GM18499 (cell line): ENCODE measurements around the gene MT1E.
"Not testable (repeated sequence)": the region's sequence is repeated elsewhere in the genome, so short reads cannot be mapped to it uniquely, and the experiment has no call there.

Experiments
- ATAC-seq: cut with Tn5 transposase; IDR thresholded peaks from one replicate; pipeline ENCODE4 v1.9.1; 2021; ENCODE audit warnings: moderate number of reproducible peaks; ENCODE audit not compliant: insufficient read depth, unreplicated experiment

The MT1E gene

DNA sequence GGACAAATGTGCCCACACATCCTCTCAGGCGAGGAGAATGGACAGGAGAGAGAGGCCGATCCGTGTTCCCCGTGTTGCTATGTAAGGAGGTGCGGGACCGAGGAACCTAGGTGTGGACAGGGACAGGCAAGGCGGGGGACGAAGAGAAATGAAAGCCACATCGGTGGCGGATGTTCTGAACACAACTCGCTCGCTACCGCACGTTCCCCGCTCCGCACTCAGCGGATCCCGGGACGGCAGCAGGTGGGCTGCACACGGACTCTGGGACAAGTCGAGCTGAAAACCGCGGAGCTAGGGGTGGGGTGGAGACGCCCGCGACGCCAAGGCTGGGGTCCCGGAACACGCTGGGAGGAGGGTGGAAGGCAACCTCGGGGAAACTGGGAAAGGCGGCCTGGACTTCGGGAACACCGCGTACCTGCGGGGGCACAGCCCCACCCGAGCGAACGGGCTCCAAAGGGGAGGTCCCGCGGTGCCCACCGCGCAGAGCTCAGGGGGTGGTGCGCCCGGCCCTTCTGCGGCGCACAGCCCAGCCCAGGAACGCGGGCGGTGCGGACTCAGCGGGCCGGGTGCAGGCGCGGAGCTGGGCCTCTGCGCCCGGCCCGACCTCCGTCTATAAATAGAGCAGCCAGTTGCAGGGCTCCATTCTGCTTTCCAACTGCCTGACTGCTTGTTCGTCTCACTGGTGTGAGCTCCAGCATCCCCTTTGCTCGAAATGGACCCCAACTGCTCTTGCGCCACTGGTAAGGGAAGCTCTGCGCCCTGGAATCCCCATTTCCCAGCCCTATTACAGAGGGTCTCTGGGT, at the start of gene MT1E:
Gene MT1E, plus strand, starts transcription at position 642 of the 803 bp plus-strand sequence. Its CDS starts 71 bp downstream, at position 713.
- no peak for ATAC-seq

DNA sequence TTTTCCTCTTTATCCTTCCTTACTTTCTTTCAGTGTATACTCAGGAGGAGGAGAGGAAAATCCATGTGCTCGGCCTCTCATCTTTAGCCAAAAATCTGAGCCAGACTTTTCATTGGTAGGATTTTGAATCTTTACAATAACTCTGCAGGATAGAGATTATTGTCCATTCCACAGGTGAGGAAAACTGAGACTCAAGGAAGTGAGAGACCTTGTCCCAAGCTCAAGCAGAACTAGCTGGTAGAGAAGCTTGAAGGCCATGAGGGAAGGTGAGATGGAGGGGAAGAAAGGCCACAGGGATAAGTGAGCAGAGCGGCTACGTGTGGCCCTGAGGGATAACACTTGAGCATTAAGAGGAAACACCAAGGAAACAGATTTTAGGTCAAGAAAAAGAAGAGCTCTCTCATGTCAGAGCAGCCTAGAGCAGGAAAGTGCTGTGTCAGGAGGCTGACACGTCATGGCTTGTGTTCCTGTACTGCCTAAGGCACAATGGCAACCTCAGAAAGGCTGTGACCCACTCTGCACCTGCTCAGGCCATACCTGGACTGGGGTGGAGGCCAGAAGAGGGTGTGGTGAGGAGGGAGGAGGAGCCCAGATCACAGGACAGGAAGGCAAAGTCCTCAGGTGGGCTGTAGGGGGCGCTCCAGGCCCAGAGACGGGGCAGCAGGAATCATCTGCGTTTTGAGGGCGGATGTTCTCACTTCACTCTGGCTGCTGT, 48.8 kb upstream of the MT1E start:
- peak; percentile 89 for ATAC-seq

DNA sequence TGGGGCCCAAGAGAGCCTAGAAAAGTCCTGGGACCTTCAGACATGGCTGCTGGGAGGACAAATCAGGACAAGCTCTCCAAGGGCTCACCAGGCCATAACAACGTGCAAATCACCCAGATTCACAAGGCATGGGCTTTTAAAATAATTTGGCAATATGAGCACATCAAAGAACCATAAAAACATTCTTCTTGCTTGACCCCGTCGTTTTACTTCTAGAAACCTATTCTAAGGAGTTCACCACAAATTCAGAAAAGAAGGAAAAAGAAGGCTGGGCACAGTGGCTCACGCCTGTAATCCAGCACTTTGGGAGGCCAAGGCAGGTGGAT, 48.3 kb upstream of the MT1E start:
- ATAC-seq: no peak

DNA sequence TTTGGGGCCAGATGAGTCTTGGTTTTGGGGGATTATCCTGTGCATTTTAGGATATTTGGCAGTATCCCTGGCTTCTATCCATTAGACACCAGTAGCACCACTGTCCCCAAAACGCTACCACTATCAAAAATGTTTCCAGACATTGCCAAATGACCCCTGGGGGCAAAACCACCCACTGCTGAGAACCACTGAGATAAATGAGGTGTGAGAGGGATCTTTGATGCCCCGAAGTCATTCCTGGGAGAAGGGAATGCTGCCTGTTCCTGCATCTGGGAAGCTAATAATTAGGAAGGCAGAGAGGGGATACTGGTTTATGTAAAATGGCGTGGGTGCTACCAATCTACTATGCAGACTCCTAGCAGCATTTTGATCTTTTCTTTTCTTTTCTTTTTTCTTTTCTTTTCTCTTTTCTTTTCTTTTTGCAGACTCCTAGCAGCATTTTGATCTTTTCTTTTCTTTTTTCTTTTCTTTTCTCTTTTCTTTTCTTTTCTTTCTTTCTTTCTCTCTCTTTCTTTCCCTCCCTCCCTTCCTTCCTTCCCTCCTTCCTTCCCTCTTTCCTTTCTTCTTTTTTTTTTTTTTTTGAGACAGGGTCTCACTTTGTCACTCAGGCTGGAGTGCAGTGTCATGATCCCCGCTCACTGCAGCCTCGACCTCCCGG, 45.1 kb upstream of the MT1E start:
- no peak for ATAC-seq

DNA sequence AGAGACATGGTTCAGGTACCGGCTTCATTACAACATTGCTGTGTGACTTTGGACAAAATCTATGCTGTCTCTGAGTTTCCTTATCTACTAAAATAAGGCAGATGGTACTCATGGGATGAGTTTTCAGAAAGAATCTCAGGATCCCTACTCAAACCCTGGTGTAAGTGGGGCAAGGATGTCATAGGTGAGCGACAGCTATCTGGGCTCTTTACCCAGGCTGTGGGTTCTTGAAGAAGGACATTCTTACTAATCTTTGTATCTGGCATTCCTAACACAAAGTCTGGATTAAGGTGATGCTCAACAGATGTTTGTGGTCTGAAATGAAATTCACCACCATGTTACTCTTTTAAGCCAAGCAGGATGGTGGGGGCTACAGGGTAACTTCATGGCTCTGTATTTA, 42.7 kb upstream of the MT1E start:
- not testable (repeated sequence) for ATAC-seq

DNA sequence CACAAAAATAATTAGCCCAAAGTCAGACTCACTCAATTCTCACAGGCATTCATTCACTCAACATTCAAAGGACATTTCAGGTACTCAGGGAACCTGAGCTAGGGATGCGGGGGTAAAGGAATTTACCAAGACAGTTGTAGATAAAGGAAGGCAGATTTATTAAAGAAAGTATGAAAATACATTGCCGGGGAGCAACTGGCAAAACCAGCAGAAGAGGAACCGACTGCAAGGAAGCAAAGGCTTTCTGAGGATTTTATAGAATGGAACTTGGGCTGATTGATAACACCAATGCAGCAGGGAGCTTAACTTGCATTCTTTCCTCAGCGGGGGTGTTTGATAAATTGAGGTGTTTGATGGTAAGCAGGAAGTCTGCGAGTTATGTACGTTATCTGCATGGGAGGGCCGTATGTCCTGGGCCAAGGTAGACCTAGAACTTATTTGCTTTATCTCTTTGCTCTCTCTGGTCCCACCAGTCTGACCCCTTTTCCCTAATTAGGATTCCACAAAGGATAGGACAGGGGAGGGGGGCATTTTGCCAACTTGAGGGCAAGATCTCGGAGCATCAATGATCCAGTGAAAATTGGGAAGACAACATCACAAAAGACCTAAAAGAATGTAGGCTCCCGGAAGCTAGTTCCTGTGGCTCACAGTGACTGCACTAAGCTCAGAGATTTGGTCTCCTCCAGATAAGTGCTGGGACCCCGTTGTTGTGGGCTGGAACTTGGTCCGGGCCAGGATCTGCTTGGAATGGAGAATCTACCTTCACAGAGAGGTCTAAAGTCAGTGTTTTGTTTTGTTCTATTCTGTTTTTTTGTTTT, 42.0 kb upstream of the MT1E start:
- no peak for ATAC-seq

DNA sequence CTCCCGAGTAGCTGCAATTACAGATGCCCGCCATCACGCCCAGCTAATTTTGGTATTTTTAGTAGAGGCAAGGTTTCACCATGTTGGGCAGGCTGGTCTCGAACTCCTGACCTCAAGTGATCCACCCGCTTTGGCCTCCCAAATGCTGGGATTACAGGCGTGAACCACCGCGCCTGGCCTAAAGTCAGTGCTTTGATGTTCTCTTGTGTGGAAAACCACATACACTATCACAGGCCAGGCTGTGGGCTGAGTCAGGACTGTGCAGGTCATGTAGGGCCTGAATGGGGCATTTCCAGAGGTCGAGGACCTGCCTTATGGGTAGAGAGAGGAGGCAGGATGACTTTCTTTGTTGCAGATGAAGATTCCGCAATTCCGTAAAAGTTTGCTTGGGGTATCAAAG, 41.3 kb upstream of the MT1E start:
- ATAC-seq: no peak

DNA sequence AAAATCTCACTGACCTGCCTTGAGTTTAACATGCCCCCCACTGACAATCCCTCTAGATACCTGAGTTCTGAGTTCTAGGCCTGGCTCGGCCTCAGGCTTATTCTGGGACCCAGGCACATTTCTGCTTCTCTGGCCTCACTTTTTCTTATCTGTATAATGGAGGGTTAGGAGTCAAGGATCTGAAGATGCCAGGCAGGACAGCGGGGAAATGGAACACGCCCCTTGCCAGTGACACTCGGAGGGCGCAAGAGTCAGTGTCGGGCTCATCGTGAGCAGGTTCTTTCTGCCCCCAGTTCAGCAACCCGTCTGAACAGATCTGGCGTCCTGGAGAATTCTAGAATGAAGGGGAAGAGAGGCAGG, 36.8 kb upstream of the MT1E start:
- no peak for ATAC-seq

DNA sequence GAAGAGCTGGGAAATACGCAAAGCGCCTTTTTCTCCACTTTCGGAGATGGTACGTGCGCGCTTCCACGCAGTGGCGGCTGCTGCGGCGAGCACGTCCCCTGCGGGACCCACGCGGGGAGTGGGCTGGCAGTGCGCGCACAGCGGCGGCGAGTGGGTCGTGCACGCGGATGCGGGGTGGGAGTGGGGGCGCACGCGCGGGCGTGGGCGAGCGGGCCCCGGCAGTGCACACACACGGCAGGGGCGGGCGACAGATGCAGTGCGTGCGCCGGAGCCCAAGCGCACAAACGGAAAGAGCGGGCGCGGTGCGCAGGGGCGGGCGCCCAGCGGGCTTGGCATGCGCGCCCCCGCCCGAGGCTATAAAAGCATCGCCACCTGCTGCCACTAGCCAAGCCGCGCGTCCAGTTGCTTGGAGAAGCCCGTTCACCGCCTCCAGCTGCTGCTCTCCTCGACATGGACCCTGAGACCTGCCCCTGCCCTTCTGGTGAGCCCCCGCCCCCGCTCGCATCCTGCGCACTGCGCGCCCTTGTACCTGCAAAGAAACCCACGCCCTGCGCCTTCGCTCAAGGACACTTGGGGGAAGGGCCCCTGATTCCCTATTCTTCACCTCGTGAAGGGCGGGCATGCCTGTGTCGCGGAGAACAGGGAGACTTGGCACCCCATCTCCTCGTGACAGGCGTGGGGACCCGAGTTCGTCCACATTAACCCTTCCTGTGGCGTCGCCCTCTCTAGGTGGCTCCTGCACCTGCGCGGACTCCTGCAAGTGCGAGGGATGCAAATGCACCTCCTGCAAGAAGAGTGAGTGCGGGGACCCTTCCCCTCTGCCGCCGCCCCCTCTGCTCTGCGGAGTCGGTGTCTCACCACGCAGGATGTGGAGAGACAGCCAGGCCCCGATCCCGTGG, 36.2 kb upstream of the MT1E start, which contains the start of gene MT3:
Gene MT3, plus strand, starts transcription at position 388 of the 899 bp plus-strand sequence. Its CDS starts 63 bp downstream, at position 451.
- no peak for ATAC-seq

DNA sequence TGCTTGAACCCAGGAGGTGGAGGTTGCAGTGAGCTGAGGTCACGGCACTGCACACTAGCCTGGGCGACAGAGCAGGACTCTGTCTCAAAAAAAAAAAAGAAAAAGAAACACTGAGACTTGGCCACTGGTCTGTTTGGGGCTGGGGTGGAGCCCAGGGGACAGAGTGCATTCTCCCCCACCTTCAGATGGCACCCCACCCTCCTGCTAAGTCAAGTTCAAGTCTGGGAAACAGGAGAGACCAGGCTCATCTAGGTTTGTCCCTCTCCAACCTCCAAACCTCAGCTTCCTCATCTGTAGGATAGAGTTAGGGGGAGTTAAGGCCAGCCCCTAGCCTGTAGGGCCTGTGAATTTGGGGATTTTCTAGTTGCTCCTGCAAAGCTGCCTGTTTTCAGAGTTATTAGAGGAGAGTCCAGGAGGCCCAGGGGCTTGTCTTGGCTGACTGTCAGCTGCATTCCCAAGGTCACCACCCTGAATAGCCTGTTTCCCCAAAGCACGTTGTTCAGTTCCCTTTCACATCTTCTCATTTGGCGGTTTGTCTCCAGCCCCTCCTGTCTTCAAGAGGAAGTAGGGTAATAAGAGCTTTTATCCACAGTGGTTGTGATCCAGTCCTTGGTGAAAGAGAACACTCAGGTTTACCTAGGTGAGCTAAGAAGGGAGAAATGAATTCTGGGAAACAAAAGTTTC, 34.1 kb upstream of the MT1E start:
- no peak for ATAC-seq

DNA sequence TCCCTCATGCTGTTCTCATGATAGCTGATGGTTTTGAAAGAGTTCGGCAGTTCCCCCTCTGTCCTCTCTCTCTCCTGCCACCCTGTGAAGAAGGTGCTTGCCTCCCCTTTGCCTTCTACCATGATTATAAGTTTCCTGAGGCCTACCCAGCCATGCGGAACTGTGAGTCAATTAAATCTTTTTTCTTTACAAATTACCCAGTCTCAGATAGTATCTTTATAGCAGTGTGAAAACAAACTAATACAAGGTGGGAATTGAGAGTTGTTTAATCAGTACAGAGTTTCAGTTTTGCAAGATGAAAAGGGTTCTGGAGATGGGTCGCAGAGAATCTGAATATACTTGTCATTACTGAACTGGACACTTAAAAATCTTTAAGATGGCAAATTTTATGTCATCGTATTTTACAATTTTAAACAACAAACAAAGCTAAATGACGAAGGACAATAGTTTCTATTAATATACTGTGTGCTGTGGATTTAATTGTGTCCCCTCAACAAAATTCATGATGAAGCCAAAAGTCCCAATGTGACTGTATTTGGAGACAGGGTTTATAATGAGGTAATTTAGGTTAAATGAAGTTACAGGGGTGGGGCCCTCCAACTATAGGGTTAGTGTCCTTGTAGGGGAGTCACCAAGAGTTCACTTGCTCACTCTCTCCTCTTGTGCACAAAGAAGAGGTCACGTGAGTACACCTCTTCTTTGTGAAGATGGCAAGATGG, 31.8 kb upstream of the MT1E start:
- no peak for ATAC-seq

DNA sequence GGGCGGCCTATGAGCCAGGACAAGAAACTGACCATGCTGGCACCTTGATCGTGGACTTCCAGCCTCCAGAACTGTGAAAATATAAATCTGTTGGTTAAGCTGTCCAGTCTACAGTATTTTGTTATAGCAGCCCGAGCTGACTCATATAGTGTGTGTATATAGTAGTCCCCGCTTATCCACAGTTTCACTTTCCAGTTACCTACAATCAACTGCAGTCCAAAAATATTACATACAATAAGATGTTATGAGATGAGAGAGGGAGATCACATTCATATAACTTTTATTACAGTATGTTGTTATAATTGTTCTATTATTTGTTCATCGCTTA, 31.3 kb upstream of the MT1E start:
- ATAC-seq: no peak

DNA sequence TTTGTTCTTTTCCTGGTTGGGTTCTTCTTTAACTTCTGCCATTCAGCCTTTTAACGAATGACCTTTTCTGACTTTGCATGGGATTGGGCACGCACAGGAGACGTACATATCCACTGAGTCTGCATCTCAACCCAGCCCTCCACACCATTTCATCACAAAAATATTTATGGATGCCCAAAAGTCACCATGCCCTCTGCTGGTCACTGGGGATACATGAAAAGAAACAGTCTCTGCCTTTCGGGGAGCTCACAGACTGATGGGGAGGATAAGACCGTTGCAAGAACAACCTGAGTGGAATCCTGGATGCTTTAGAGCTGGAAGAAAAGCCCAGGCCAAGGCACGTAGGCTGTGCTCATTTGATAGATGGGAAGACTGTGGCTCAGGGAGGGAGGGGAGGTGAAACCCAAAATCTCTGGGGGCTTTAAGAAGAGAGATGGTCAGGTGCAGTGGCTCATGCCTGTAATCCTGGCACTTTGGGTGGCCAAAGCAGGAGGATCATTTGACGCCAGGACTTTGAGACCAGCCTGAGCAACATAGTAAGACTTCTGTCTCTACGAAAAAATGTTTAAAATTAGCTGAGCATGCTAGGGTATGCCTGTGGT, 25.1 kb upstream of the MT1E start:
- no peak for ATAC-seq

DNA sequence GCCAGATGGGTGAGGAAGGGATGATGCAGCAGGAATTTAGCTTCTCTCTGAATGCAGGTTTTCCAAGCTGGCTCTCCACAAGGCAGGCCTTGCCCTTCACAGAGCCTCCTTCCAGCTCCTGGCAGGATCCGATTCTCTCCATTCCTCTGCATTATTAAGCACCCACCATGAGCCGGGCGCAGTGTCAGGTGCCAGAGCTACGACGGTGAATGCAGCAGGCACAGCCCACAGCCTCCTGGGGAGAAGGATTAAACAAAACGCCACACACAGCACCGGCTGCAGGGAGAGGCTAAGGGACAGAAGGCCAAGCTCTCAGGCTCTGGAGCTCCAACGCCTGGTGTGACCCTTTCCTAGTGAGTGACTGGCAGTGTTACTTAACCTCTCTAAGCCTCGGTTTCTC, 24.3 kb upstream of the MT1E start:
- no peak for ATAC-seq

DNA sequence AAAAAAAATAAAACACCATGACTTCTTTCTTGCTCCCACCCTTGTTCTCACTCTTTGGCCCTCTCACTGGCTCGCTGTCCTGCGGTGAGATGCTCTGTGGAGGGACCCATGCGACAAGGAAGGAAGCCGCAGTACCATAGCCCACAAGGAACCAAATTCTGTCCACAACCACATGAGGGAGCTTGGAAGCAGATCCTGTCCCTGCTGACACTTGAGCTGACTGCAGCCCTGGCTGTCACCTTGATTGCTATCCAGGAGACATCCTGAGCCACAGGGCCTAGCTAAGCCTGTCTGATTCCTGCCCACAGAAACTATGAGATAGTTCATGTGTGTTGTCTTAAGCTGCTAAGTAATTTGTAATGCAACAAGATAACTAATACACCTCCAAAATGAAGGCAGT, 22.0 kb upstream of the MT1E start:
- ATAC-seq: no peak

DNA sequence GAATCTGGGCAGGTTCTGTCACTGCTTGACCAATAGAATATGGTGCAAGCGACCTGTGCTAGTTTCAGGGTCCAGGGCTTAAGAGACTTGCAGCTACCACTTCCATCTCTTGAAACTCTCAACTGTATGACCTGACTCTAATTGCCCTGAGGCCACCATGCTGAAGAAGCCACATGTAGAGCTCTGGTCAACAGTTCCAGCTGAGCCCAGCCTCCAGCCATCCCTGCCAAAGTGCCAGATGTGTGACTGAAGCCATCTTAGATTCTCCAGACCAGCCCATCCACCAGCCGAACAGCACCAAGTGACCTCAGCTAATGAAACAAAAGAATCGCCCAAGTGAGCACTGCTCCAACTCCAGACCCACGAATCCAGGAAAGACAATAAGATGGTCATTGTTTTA, 20.6 kb upstream of the MT1E start:
- no peak for ATAC-seq

DNA sequence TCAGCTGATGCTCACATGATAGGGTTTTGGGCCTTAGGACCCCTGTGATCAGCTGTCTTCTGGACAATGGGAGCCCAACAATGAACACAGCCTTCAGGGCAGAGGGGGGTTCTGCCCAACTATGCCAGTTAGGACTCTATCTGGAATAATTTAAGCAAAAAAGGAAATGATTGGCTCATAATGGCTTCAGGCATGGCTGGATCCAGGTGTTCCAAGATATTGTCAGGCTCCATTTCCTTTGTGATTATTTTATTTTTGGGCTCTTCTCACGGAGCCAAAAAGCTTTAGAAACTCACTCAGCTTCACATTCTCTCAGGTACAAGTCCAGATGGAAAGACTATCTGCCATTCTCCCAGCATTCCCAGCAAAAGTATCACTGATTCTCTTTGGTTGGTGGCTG, 20.1 kb upstream of the MT1E start:
- no peak for ATAC-seq

DNA sequence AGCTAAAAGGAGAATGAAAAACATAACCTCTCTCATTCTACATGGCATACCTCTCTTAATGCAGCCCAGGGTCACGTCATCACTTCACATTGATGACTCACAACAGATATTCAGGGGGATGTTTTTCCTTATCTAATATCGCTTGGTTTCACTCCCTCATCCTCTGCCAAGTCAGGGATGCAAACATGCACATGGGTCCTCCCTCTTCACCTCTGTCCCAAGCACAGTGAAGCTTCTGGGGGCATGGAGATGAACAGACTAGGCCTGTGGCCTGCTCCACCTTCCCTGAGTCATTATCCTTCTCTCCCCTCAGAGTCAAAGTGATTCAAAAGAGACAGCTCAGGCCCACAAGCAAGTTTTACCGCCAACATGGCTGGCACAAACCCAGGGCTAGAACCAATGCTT, 19.5 kb upstream of the MT1E start:
- no peak for ATAC-seq
